ENCODE data around the gene RABGAP1L. TPM values are rescaled to one million over a fixed set of nuclear protein-coding genes. Genes with fewer than 3 reads are reported as not detected.

RABGAP1L gene
- total and polyA plus RNA-seq, 10 of the 15 experiments (the other 5 are each of a cell fraction or from before 2014, with no cell fraction given), result 5.8 to 194 (median 113) TPM

DNA sequence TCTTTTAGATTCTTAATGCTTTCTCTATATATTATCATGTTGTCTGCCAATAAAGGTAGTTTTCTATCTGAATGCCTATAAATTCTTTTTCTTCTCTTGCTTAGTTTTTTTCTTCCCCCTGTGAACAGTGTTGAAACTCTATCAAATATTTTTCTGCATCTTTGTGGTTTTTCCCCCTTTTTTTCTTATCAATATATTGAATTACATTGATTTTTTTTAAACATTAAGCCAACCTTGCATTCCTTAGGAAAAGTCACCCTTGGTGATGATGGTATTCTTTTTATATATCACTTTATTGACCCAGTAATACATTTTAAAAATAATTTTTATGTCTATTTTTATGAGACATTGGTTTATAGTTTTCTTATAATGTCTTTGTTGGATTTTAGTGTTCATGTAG is 131.7 kb downstream of the RABGAP1L start (continued):
- TF ChIP-seq E2F4 (IDR thresholded peaks at IDR 0.05; ENCODE audit: low read depth, low read length) (no peak), TAF1 (IDR thresholded peaks at IDR 0.05; ENCODE audit: borderline replicate concordance, low read depth, low read length) (no peak)
- TF ChIP-seq, protein P1, sequence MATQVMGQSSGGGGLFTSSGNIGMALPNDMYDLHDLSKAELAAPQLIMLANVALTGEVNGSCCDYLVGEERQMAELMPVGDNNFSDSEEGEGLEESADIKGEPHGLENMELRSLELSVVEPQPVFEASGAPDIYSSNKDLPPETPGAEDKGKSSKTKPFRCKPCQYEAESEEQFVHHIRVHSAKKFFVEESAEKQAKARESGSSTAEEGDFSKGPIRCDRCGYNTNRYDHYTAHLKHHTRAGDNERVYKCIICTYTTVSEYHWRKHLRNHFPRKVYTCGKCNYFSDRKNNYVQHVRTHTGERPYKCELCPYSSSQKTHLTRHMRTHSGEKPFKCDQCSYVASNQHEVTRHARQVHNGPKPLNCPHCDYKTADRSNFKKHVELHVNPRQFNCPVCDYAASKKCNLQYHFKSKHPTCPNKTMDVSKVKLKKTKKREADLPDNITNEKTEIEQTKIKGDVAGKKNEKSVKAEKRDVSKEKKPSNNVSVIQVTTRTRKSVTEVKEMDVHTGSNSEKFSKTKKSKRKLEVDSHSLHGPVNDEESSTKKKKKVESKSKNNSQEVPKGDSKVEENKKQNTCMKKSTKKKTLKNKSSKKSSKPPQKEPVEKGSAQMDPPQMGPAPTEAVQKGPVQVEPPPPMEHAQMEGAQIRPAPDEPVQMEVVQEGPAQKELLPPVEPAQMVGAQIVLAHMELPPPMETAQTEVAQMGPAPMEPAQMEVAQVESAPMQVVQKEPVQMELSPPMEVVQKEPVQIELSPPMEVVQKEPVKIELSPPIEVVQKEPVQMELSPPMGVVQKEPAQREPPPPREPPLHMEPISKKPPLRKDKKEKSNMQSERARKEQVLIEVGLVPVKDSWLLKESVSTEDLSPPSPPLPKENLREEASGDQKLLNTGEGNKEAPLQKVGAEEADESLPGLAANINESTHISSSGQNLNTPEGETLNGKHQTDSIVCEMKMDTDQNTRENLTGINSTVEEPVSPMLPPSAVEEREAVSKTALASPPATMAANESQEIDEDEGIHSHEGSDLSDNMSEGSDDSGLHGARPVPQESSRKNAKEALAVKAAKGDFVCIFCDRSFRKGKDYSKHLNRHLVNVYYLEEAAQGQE (IDR thresholded peaks at IDR 0.05; ENCODE audit: low read depth, low read length), result no peak

- FAIRE-seq (no peak), DNase-seq (ENCODE audit: low read depth, low spot score) (no peak), ATAC-seq (no peak)
- no peaks in the 10 kb centered on the region for H3K79me2 ChIP-seq (ENCODE audit: control insufficient read depth, insufficient read depth, low read length)
- H3K4me1 ChIP-seq (ENCODE audit: control insufficient read depth, insufficient read depth, low read length), result no peaks in the 10 kb centered on the region
- peaks cover 6% of the 10 kb centered on the region; the same call in 2 of the 3 replicates for H3K9me3 ChIP-seq (replicated peaks; ENCODE audit: control insufficient read depth, insufficient read depth, low read length)
- H3K27me3 ChIP-seq (replicated peaks in 1 of 2; ENCODE audit: control insufficient read depth in 2 of 2, insufficient read depth in 2 of 2, low read length in 1 of 2), result no peaks in the 10 kb centered on the region
- intact Hi-C loops (cut with micrococcal nuclease; ENCODE audit: unreplicated experiment) (no loop called here), in situ Hi-C loops (cut with MboI) (no loop called here)
- peaks cover 0 to 19% of the 10 kb centered on the region in 2 experiments; a peak in 1 of 4 replicates for H3K36me3 ChIP-seq (ENCODE audit: control insufficient read depth in 2 of 2, insufficient read depth in 2 of 2, low read length in 1 of 2)
- WGBS (ENCODE audit: insufficient coverage, insufficient replicate concordance, low lambda C conversion rate, missing lambda C conversion rate), result 100% methylated on average over 4 of the region's 4 CpGs
- H3K4me3 ChIP-seq, result no peak overlapping the region
- ChIA-PET SMC1A (ENCODE audit: uncharacterized antibody, unreplicated experiment) (no interaction called here), POLR2A (no interaction called here), RAD21 (ENCODE audit: unreplicated experiment) (no interaction called here), CTCF (interaction anchor here (0.6 kb wide), 1 partner anchor 1554 kb away, joined by 3 read pairs; no protein-coding TSS in a partner anchor)
- H3K9ac ChIP-seq (ENCODE audit: control insufficient read depth, insufficient read depth, low read length), result no peak overlapping the region
- no TSS peak for BruUV-seq (replicated peaks)
- H4K20me1 ChIP-seq (ENCODE audit: control insufficient read depth, insufficient read depth), result no peaks in the 10 kb centered on the region
- no peak overlapping the region for H2AFZ ChIP-seq (ENCODE audit: control insufficient read depth, low read depth, low read length)
- TF ChIP-seq BCLAF1 (IDR thresholded peaks at IDR 0.05) (no peak), PAX5 (IDR thresholded peaks at IDR 0.05; ENCODE audit: borderline replicate concordance, low read depth, low read length) (no peak), POLR2A (IDR thresholded peaks at IDR 0.05; ENCODE audit: low read depth, low read length) (no peak), NBN (IDR thresholded peaks at IDR 0.05) (no peak), NR2C1 (IDR thresholded peaks at IDR 0.05) (no peak)
- no peak overlapping the region for H3K4me2 ChIP-seq (ENCODE audit: control insufficient read depth, insufficient read depth)
- no peak overlapping the region for H3K27ac ChIP-seq (ENCODE audit: control insufficient read depth, insufficient read depth)
Observed at GRCh38 chr1:174296309-174296708, 137.0 kb downstream of the RABGAP1L start.

Data from GM12878 (cell line).